IPS DF 6.9 (cell line): ENCODE results near the gene TDRD10.
A peak's percentile ranks its signal among the peaks of the same experiment; 100 is the strongest.

ENCODE experiments used
- DNase-seq: peaks from one replicate; pipeline ENCODE4 v3.0.0-alpha.2; 2013; ENCODE audit warnings: low read depth, low spot score
- H3K27ac ChIP-seq: one replicate; pipeline ENCODE4 v1.5.1; 2013; ENCODE audit warnings: low read length, control low read depth
- H3K27me3 ChIP-seq: 2 replicates; pipeline ENCODE4 v1.6.1; 2013; ENCODE audit warnings: mild to moderate bottlenecking, low read length; ENCODE audit not compliant: control insufficient read depth, insufficient read depth
- H3K36me3 ChIP-seq: 2 replicates; pipeline ENCODE4 v1.6.1; 2013; ENCODE audit warnings: low read length; ENCODE audit not compliant: control insufficient read depth, insufficient read depth
- H3K4me1 ChIP-seq: 2 replicates; pipeline ENCODE4 v1.6.1; 2013; ENCODE audit warnings: low read length; ENCODE audit not compliant: control insufficient read depth, insufficient read depth
- H3K4me3 ChIP-seq: 2 replicates; pipeline ENCODE4 v1.5.1; 2013; ENCODE audit warnings: mild to moderate bottlenecking, low read length
- H3K9me3 ChIP-seq: 2 replicates; pipeline ENCODE4 v1.6.1; 2013; ENCODE audit warnings: low read length, inconsistent platforms; ENCODE audit not compliant: control insufficient read depth, insufficient read depth
- WGBS: extraction: QIAGEN DNeasy Blood & Tissue Kit; methylation state at CpG from one replicate; pipeline ENCODE4 v1.1.7; 2013; ENCODE audit warnings: mixed read lengths, missing lambda C conversion rate; ENCODE audit not compliant: insufficient read length, insufficient coverage; 5-methylcytosine and 5-hydroxymethylcytosine counted together

TDRD10 gene

GRCh38 chr1:154568157-154568815, 66.3 kb downstream of the TDRD10 start:
- H3K4me1 ChIP-seq, result peaks cover 4% of the 10 kb centered on the region; the same call in 1 of the 2 replicates
- no peaks in the 10 kb centered on the region for H3K9me3 ChIP-seq
- 0 out of 2 replicates have a peak, but pooled peaks cover 4% of the 10 kb centered on the region for H3K36me3 ChIP-seq
- WGBS, result no CpG with 5 or more reads among the region's 17 CpGs
- no peak overlapping the region for H3K27ac ChIP-seq
- H3K4me3 ChIP-seq, result peak overlapping the region; percentile 3; the same call in 1 of the 2 replicates
- DNase-seq, result no peak
- no peaks in the 10 kb centered on the region for H3K27me3 ChIP-seq

- H3K4me1 ChIP-seq, result peaks cover 4% of the 10 kb centered on the region; the same call in 1 of the 2 replicates
- no peak overlapping the region for H3K27ac ChIP-seq
- WGBS, result no CpG with 5 or more reads among the region's 59 CpGs
- no peak overlapping the region for H3K4me3 ChIP-seq
- no peaks in the 10 kb centered on the region for H3K27me3 ChIP-seq
- DNase-seq, result no peak
- H3K9me3 ChIP-seq, result no peaks in the 10 kb centered on the region
- H3K36me3 ChIP-seq, result 0 out of 2 replicates have a peak, but pooled peaks cover 4% of the 10 kb centered on the region
Observed at GRCh38 chr1:154571244-154571963, 69.4 kb downstream of the TDRD10 start.

GRCh38 chr1:154571964-154572288, 69.9 kb downstream of the TDRD10 start:
- Histone ChIP-seq H3K27ac (no peak overlapping the region), H3K9me3 (no peaks in the 10 kb centered on the region), H3K4me1 (peaks cover 4% of the 10 kb centered on the region; the same call in 1 of the 2 replicates), H3K27me3 (no peaks in the 10 kb centered on the region), H3K36me3 (0 out of 2 replicates have a peak, but pooled peaks cover 4% of the 10 kb centered on the region), H3K4me3 (no peak overlapping the region)
- WGBS, result no CpG with 5 or more reads among the region's 29 CpGs
- no peak for DNase-seq

- H3K27me3 ChIP-seq, result no peaks in the 10 kb centered on the region
- H3K9me3 ChIP-seq, result no peaks in the 10 kb centered on the region
- WGBS, result no CpG with 5 or more reads among the region's 10 CpGs
- no peak overlapping the region for H3K27ac ChIP-seq
- no peak for DNase-seq
- peaks cover 4% of the 10 kb centered on the region; the same call in 1 of the 2 replicates for H3K4me1 ChIP-seq
- no peak overlapping the region for H3K4me3 ChIP-seq
- 0 out of 2 replicates have a peak, but pooled peaks cover 4% of the 10 kb centered on the region for H3K36me3 ChIP-seq
Observed at GRCh38 chr1:154572468-154573167, 70.6 kb downstream of the TDRD10 start.

- Histone ChIP-seq H3K36me3 (0 out of 2 replicates have a peak, but pooled peaks cover 5% of the 10 kb centered on the region), H3K4me3 (no peak overlapping the region), H3K27ac (no peak overlapping the region), H3K9me3 (no peaks in the 10 kb centered on the region), H3K27me3 (no peaks in the 10 kb centered on the region), H3K4me1 (peaks cover 4% of the 10 kb centered on the region; the same call in 1 of the 2 replicates)
- WGBS, result no CpG with 5 or more reads among the region's 3 CpGs
- DNase-seq, result no peak
Observed at GRCh38 chr1:154573168-154573510, 71.1 kb downstream of the TDRD10 start.

GRCh38 chr1:154574716-154575115, 72.7 kb downstream of the TDRD10 start:
- Histone ChIP-seq H3K27ac (no peak overlapping the region), H3K4me3 (no peak overlapping the region), H3K36me3 (peaks cover 13% of the 10 kb centered on the region; the same call in 1 of the 2 replicates), H3K9me3 (no peaks in the 10 kb centered on the region), H3K27me3 (no peaks in the 10 kb centered on the region), H3K4me1 (no peaks in the 10 kb centered on the region)
- no CpG with 5 or more reads among the region's 7 CpGs for WGBS
- no peak for DNase-seq

GRCh38 chr1:154575147-154575927, 73.3 kb downstream of the TDRD10 start:
- no peak for DNase-seq
- WGBS, result no CpG with 5 or more reads among the region's 10 CpGs
- Histone ChIP-seq H3K27me3 (no peaks in the 10 kb centered on the region), H3K9me3 (no peaks in the 10 kb centered on the region), H3K27ac (no peak overlapping the region), H3K4me3 (no peak overlapping the region), H3K4me1 (no peaks in the 10 kb centered on the region), H3K36me3 (peaks cover 16% of the 10 kb centered on the region; the same call in 1 of the 2 replicates)

- no peaks in the 10 kb centered on the region for H3K9me3 ChIP-seq
- no CpG with 5 or more reads among the region's 8 CpGs for WGBS
- H3K4me3 ChIP-seq, result no peak overlapping the region
- no peaks in the 10 kb centered on the region for H3K27me3 ChIP-seq
- H3K4me1 ChIP-seq, result no peaks in the 10 kb centered on the region
- peaks cover 21% of the 10 kb centered on the region; the same call in 1 of the 2 replicates for H3K36me3 ChIP-seq
- H3K27ac ChIP-seq, result no peak overlapping the region
- no peak for DNase-seq
Observed at GRCh38 chr1:154575951-154576566, 74.0 kb downstream of the TDRD10 start.

GRCh38 chr1:154577346-154578057, 75.5 kb downstream of the TDRD10 start:
- H3K4me3 ChIP-seq, result no peak overlapping the region
- no peaks in the 10 kb centered on the region for H3K27me3 ChIP-seq
- H3K9me3 ChIP-seq, result no peaks in the 10 kb centered on the region
- DNase-seq, result no peak
- no CpG with 5 or more reads among the region's 7 CpGs for WGBS
- H3K27ac ChIP-seq, result no peak overlapping the region
- H3K36me3 ChIP-seq, result peaks cover 20% of the 10 kb centered on the region; the same call in 1 of the 2 replicates
- no peaks in the 10 kb centered on the region for H3K4me1 ChIP-seq
